GM12864 (cell line): ENCODE measurements around the gene IMPG1.
"Not testable (repeated sequence)": the region's sequence is repeated elsewhere in the genome, so short reads cannot be mapped to it uniquely, and the experiment has no call there.

ENCODE experiments used
- DNase-seq: peaks from one replicate; pipeline ENCODE4 v3.0.0-alpha.2; 2011; ENCODE audit warnings: low read depth
- H3K4me3 ChIP-seq: 2 replicates; pipeline ENCODE4 v1.5.1; 2011; ENCODE audit warnings: mild to moderate bottlenecking, low read depth, low read length, control low read depth
- TF ChIP-seq, protein P1 (sequence below): IDR thresholded peaks from 2 replicates; pipeline ENCODE4 v1.5.1; 2011; ENCODE audit warnings: low read depth, mild to moderate bottlenecking, moderate library complexity, low read length, control low read depth, inconsistent platforms; ENCODE audit errors: missing control alignments

IMPG1 gene

DNA sequence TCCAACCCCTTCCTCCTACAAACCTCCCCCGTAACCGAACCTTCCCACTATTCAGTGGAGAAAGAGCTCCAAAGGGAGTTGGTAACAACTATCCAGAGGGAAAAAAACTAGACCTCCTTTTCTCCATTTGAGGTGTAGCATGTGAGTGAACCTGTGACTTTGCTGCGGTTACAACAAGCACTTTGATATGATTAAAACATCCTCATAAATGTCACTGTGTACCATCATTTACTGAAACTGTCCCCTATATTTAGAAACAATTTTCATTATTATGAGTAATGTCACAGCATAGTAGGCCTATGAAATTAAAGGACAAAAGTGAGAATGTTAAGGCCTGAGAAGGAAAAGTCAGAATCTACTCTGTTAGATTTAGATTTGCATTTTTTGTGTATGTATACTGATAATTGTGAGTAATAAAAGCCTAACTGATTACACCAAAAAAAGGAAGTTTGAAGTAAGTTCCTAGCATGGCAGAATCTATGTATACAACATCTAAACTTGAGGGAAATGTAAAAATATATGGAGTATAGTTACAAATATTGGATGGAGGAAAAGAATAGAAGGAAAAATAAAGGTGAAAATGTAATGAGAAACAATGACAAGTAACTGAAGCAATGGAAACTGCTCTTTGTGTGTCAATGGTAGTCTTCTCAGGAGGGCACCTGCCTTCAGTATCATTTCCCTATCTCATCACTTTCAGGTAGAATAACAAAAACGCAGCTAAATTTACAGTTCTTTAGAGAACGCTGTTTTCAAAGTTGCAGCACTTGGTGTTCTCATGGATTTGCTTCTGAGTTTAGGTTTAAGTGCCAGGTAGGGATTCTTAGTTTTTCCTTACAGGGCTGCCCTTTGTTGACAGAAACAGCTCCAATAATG is 145.9 kb downstream of the IMPG1 start:
- DNase-seq = no peak
- no peak overlapping the region for H3K4me3 ChIP-seq
- TF ChIP-seq, protein P1, sequence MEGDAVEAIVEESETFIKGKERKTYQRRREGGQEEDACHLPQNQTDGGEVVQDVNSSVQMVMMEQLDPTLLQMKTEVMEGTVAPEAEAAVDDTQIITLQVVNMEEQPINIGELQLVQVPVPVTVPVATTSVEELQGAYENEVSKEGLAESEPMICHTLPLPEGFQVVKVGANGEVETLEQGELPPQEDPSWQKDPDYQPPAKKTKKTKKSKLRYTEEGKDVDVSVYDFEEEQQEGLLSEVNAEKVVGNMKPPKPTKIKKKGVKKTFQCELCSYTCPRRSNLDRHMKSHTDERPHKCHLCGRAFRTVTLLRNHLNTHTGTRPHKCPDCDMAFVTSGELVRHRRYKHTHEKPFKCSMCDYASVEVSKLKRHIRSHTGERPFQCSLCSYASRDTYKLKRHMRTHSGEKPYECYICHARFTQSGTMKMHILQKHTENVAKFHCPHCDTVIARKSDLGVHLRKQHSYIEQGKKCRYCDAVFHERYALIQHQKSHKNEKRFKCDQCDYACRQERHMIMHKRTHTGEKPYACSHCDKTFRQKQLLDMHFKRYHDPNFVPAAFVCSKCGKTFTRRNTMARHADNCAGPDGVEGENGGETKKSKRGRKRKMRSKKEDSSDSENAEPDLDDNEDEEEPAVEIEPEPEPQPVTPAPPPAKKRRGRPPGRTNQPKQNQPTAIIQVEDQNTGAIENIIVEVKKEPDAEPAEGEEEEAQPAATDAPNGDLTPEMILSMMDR = no peak

DNA sequence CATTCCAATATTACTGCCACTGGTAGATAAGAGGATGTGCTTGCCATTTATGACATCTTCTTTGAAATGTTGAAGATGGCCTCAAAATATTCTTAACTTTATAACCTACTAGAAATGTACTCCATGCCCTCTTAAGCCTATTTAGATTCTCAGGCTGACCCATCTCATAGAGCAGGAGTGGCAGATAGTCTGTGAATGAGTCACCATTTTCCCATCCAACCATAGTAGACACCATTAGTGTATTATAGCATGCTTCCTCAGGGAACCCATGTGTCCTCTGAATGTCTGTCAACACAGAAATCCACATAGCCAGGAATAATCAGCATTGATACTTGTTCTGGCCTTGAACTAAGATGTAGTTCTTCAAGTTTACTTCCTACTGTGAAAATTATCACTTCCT is 150.2 kb downstream of the IMPG1 start:
- DNase-seq = no peak
- TF ChIP-seq, protein P1 = no peak
- no peak overlapping the region for H3K4me3 ChIP-seq

DNA sequence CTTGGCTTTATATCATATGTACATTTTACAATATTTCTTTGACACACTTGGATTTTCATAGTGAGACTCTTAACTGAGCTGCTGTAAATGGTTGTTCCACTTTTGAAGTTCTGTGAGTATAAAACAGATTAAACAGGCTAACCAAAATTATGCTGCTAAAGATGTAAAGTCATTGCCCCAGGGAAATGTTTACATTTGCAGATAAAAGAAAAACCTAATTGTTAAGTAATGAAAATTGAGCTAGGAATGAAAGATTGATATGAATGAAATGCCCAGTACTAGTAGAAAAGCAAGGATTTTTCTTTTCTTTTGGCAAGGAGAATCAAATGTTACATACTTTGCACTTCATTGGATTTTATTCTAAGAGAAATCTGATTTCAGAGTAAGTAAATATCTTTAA is 159.4 kb downstream of the IMPG1 start:
- DNase-seq = no peak
- TF ChIP-seq, protein P1 = no peak
- H3K4me3 ChIP-seq = no peak overlapping the region

DNA sequence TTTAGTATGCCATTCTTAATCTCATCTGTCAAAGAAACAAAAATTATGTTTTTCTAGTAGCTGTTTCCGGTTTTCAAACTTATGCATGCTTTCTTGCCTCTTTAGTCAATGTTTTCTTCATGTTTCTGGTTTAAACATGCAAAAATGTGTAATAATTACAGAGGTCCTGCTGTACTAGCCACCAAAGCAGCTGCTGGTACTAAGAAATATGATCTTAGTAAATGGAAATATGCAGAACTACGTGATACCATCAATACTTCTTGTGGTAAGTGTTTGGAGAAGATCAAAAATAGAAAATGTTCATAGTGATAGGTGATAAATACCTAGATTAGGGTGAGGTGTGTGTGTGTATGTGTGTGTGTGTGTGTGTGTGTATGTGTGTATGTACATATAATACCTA is 165.0 kb downstream of the IMPG1 start:
- no peak overlapping the region for H3K4me3 ChIP-seq
- DNase-seq = no peak
- TF ChIP-seq, protein P1 = no peak

DNA sequence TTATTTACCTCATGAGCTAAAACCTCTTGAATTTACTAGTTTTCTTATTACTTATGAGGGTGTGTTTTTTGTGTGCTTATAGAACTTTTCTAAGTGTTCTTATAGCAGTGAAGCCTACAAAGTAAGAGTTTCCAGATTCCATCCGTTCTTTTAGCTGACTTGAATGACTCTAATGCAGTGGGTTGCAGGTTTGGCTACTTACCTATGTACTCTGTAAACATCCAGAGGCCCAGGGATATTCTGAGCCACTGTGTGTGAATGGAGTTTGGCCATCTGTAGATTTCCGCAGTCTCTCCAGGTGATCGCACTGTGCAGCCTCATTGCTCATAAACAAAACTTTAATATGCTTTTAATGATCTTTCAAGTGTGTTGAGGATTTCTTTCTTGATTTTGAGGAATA is 165.6 kb downstream of the IMPG1 start:
- TF ChIP-seq, protein P1 = no peak
- no peak for DNase-seq
- no peak overlapping the region for H3K4me3 ChIP-seq

DNA sequence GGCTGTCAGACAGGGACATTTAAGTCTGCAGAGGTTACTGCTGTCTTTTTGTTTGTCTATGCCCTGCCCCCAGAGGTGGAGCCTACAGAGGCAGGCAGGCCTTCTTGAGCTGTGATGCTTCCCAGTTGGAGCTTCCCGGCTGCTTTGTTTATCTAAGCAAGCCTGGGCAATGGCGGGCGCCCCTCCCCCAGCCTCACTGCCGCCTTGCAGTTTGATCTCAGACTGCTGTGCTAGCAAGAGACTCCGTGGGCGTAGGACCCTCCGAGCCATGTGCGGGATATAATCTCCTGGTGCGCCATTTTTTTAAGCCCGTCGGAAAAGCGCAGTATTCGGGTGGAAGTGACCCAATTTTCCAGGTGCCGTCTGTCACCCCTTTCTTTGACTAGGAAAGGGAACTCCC is 167.3 kb downstream of the IMPG1 start:
- not testable (repeated sequence) for DNase-seq, H3K4me3 ChIP-seq

DNA sequence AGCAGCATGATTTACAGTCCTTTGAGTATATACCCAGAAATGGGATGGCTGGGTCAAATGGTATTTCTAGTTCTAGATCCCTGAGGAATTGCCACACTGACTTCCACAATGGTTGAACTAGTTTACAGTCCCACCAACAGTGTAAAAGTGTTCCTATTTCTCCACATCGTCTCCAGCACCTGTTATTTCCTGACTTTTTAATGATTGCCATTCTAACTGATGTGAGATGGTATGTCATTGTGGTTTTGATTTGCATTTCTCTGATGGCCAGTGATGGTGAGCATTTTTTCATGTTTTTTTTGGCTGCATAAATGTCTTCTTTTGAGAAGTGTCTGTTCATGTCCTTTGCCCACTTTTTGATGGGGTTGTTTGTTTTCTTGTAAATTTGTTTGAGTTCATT is 172.2 kb downstream of the IMPG1 start:
- not testable (repeated sequence) for DNase-seq, H3K4me3 ChIP-seq

DNA sequence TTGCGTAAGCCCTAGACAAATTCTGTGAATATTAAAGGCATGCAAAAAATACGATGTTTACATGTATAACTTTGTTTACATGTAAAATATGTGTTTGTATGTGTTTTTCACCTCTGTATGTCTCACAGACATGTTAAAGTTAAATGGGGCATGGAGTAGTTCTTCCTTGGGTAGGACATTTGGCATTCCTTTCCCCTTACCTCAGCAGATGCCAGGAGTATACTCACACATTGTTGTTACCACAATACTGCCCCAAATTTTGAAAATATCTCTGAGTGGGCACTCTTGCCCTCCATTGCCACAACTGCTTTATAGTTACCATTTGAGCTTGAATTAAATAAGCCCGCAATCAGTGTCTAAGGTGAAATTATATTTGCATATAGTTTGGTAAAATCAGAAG is 175.9 kb downstream of the IMPG1 start:
- DNase-seq = no peak
- TF ChIP-seq, protein P1 = no peak
- no peak overlapping the region for H3K4me3 ChIP-seq
